HG03175 (cell line): ENCODE measurements around the gene ZBTB37.
"Not testable (repeated sequence)": the region's sequence is repeated elsewhere in the genome, so short reads cannot be mapped to it uniquely, and the experiment has no call there.

Experiments used
- ATAC-seq: cut with Tn5 transposase; IDR thresholded peaks from one replicate; pipeline ENCODE4 v1.9.1; 2021; ENCODE audit warnings: mild to moderate bottlenecking, moderate library complexity; ENCODE audit not compliant: unreplicated experiment

Gene ZBTB37

DNA sequence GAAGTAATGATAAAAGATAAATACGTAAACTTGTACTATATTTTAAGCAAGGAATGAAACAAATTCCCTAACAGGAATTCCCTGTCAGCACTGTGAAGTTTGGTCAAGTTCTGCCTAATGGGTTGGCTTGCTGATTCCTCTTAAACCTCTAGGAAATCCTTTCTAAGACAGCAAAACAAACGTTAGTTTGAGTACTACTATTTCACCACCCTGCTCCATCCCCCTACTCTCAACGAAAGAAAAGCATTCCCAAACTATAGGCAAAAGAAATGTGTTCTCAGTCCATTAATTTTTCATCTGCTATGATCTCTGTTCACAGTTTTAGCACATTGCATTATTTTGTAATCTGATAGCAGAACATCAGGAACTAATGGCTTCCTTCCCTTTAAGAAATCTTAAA, 32.8 kb downstream of the ZBTB37 start:
- ATAC-seq, result no peak

- no peak for ATAC-seq
Measured at GRCh38 chr1:173903827-173904531, 35.8 kb downstream of the ZBTB37 start.

- no peak for ATAC-seq
Measured at GRCh38 chr1:173913111-173913510, 44.9 kb downstream of the ZBTB37 start.

- ATAC-seq, result no peak
Measured at GRCh38 chr1:173914366-173914871, 46.2 kb downstream of the ZBTB37 start.

- no peak for ATAC-seq
Measured at GRCh38 chr1:173915596-173915995, 47.4 kb downstream of the ZBTB37 start.

DNA sequence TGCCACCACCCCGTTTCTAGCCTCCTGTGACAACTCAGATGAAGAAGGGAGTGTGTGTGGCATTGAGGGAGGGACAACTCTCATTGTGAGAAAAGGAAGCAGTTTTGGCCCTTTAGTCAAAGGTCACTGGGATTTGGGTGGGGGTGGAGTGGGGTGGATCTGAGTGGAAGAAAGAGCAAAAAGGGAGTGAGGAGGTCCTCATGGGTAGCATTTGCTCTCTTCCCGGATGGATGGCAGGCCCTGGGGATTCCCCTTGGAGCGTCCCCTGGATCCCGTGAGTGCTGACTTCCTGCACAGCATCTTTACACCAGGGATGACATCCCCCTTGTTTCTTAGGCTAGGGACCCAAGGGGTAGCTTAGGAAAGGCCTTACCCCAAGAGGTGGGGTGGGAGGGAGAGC, 48.5 kb downstream of the ZBTB37 start:
- no peak for ATAC-seq

- no peak for ATAC-seq
Measured at GRCh38 chr1:173917149-173917548, 49.0 kb downstream of the ZBTB37 start, which contains the start of gene SERPINC1. Gene SERPINC1 (minus strand): TSS chr1:173917327. CDS start chr1:173917259, 68 bp downstream.

- ATAC-seq, result no peak
Measured at GRCh38 chr1:173917635-173918493, 49.7 kb downstream of the ZBTB37 start.

DNA sequence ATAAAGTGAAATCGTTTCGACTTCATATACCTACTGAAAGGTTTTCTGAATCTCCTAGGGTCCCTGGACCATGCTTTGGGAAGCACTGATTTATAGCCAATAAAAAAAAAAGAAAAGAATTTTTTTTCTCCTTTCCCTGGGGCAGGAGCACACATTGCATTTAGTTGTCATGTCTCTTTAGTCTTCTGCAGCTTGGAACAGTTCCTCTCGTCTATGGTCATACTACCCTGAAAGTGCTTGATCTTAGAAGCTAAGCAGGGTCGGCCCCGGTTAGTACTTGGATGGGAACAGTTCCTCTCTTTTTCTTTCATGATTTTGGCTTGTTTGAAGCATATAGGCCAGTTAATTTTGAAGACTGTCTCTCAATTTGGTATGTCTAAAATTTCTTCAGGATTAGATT, 52.7 kb downstream of the ZBTB37 start:
- no peak for ATAC-seq

GRCh38 chr1:173925306-173926242, 57.4 kb downstream of the ZBTB37 start:
- ATAC-seq, result no peak

- ATAC-seq, result not testable (repeated sequence)
Measured at GRCh38 chr1:173930541-173930940, 62.4 kb downstream of the ZBTB37 start.

GRCh38 chr1:173934440-173934839, 66.3 kb downstream of the ZBTB37 start:
- no peak for ATAC-seq

- peak; percentile 57 for ATAC-seq
Measured at GRCh38 chr1:173937062-173937461, 68.9 kb downstream of the ZBTB37 start.

DNA sequence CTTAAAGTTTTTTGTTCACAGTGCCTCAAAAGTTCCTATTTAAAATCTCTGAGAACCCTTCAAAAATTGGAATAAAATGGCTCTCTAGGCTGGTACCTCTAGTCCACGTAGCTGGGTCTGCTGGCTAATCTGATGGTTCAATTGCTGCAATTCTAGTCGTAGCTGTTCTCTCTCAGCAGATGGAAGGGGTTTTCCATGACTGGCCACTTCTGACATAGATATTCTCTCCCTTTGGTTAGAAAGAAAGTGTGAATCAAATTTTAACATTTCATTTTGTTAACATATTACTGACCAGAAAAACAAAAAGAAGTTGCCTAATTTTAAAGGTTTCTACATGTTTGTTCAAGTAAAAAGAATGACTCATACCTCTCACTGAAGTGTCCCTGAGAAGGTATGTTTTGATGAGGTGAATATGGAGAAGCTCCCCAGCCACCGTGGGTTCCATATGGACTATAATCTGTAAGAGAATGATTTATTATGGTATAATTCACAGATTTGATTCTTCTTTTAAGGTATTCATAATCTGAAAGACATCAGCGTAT, 78.3 kb downstream of the ZBTB37 start:
- ATAC-seq, result no peak

GRCh38 chr1:173948594-173948993, 80.4 kb downstream of the ZBTB37 start:
- ATAC-seq, result no peak
